ENCODE results near the gene NRSN2. TPM values are rescaled to one million over a fixed set of nuclear protein-coding genes. Genes with fewer than 3 reads are reported as not detected.
"Not testable (repeated sequence)": the region's sequence is repeated elsewhere in the genome, so short reads cannot be mapped to it uniquely, and the experiment has no call there.

The NRSN2 gene
- polyA plus RNA-seq, 4 donors = 45.3 to 56.4 (median 49.5) TPM

GRCh38 chr20:324177-325044 lies 22.5 kb upstream of the NRSN2 start:
- peak in 3 of 4 donors; percentile 65 to 78 (median 78) for DNase-seq (ENCODE audit: low read depth in 4 of 4, low spot score in 2 of 4)

- peak; percentile 69 to 88 (median 86) for DNase-seq (ENCODE audit: low read depth in 4 of 4, low spot score in 2 of 4)
Observed at GRCh38 chr20:325045-325888, 21.6 kb upstream of the NRSN2 start, which contains the start of gene SOX12. TSS of gene SOX12 (plus strand) at chr20:325552. CDS start at chr20:325925, 373 bp downstream.

GRCh38 chr20:325889-326644 lies 20.8 kb upstream of the NRSN2 start:
- peak in 1 of 4 donors; percentile 31 for DNase-seq (ENCODE audit: low read depth in 4 of 4, low spot score in 2 of 4)

GRCh38 chr20:326645-327185 lies 20.2 kb upstream of the NRSN2 start:
- no peak for DNase-seq (ENCODE audit: low read depth in 4 of 4, low spot score in 2 of 4)

GRCh38 chr20:327186-328026 lies 19.5 kb upstream of the NRSN2 start:
- DNase-seq (ENCODE audit: low read depth in 4 of 4, low spot score in 2 of 4) = peak; percentile 83 to 89 (median 86)

- no peak for DNase-seq (ENCODE audit: low read depth in 4 of 4, low spot score in 2 of 4)
Observed at GRCh38 chr20:328027-328974, 18.6 kb upstream of the NRSN2 start.

- no peak for DNase-seq (ENCODE audit: low read depth in 4 of 4, low spot score in 2 of 4)
Observed at GRCh38 chr20:328975-329695, 17.8 kb upstream of the NRSN2 start.

GRCh38 chr20:329851-330232 lies 17.1 kb upstream of the NRSN2 start:
- no peak for DNase-seq (ENCODE audit: low read depth in 4 of 4, low spot score in 2 of 4)

- DNase-seq (ENCODE audit: low read depth in 4 of 4, low spot score in 2 of 4) = peak in 1 of 4 donors; percentile 50
Observed at GRCh38 chr20:330233-331149, 16.4 kb upstream of the NRSN2 start.

GRCh38 chr20:334578-334977 lies 12.3 kb upstream of the NRSN2 start:
- no peak for DNase-seq (ENCODE audit: low read depth in 4 of 4, low spot score in 2 of 4)

- DNase-seq (ENCODE audit: low read depth in 4 of 4, low spot score in 2 of 4) = not testable (repeated sequence)
Observed at GRCh38 chr20:336040-336439, 10.9 kb upstream of the NRSN2 start.

- DNase-seq (ENCODE audit: low read depth in 4 of 4, low spot score in 2 of 4) = no peak
Observed at GRCh38 chr20:341682-342081, 5.2 kb upstream of the NRSN2 start.

- DNase-seq (ENCODE audit: low read depth in 4 of 4, low spot score in 2 of 4) = no peak
Observed at GRCh38 chr20:343107-343506, 3.8 kb upstream of the NRSN2 start.

GRCh38 chr20:346033-346639 lies 775 bp upstream of the NRSN2 start:
- DNase-seq (ENCODE audit: low read depth in 4 of 4, low spot score in 2 of 4) = no peak

- DNase-seq (ENCODE audit: low read depth in 4 of 4, low spot score in 2 of 4) = no peak
Observed at GRCh38 chr20:347317-347639, 367 bp downstream of the NRSN2 start.
